ENCODE data around the gene SLC25A11.

The SLC25A11 gene

DNA sequence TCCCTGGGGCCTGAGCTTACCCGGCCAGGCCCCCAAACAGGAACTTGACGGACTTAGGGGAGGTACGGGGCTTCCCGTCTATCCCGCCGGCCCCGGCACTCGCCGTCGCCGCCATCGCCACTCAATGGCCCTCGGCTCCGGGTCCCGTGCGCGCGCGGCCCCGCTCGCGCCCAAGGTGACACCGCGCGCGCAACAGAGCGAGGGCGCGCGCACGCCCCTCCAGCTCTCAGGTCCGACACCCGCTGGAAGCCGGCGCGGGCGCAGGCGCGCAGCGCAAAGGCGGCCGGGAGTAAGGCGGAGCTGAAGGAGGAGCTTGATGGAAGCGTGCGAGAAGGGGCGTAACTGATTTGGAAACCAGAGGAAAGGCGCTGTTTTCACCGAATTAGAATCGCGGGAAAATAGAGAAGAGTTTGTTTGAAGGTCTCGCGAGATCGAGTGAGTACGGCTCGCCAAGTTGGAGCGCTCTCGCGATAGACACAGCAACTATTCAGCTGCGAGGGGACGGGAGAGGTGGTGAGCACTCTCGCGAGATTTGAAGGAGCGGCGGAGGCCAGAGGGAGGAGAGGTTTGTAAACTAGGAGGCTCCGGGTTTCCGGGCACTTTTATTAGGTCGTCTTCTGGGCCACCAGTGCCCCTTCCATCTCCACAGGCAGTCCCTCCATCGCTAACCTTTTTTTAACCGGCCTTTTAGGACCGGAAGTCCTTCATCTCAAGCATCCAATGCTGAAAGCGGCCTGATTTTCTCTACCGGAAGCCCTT lies at the start of gene SLC25A11, which contains the start of gene RNF167:
Gene SLC25A11 (minus strand): TSS at position 251 of the 759 bp plus-strand sequence. CDS start 136 bp downstream, at position 115.
Gene RNF167 (plus strand): TSS at position 473 of the 759 bp plus-strand sequence. CDS start 642 bp downstream, outside the sequence.
- H3K4me3 ChIP-seq (replicated peaks in 1 of 2; ENCODE audit: low read depth in 2 of 2, low read length in 2 of 2): peak within 1 kb of the TSS; percentile 87 to 97
- TF ChIP-seq, protein P1, sequence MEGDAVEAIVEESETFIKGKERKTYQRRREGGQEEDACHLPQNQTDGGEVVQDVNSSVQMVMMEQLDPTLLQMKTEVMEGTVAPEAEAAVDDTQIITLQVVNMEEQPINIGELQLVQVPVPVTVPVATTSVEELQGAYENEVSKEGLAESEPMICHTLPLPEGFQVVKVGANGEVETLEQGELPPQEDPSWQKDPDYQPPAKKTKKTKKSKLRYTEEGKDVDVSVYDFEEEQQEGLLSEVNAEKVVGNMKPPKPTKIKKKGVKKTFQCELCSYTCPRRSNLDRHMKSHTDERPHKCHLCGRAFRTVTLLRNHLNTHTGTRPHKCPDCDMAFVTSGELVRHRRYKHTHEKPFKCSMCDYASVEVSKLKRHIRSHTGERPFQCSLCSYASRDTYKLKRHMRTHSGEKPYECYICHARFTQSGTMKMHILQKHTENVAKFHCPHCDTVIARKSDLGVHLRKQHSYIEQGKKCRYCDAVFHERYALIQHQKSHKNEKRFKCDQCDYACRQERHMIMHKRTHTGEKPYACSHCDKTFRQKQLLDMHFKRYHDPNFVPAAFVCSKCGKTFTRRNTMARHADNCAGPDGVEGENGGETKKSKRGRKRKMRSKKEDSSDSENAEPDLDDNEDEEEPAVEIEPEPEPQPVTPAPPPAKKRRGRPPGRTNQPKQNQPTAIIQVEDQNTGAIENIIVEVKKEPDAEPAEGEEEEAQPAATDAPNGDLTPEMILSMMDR (IDR thresholded peaks at IDR 0.05; ENCODE audit: low read depth, low read length): no peak
- peak; percentile 100 for DNase-seq (ENCODE audit: low read depth in 2 of 2)

DNA sequence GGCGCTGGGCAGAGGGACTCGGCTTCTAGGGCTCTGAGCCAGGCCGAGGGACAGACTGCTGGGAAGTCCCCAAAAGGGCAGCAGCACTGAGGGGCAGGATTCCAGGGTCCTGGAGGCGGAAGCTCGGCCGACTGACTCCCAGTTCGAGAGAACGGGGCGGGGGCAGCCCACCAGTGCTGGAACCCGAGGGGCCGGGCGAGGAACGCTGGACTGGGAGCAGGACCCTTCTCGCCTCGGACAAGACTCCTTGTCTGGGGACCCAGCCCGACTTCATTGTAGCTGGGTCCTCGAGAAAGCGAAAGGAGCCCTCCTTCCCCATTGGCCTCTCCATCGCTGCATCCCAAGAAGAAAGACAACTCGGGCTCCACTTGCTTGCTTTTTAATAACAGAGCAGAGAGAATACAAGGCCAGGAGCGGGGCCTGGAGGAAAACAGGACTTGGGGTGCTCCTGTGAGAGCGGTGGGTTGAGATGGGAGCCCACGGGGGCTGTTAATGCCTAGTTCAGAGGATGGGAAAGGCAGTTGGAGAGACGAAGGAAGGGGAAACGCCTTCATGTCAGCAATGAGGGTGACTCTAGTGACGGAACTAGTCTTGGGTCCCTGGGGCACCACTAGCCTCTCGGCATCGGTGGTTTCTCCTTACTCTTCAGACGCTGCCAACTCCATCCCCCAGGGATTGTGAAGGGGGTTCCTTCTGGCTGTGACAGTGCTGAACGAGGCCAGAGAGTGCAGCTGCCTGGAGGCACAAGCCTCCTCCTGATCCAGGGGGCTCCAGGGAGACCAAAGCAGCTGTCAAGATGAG lies 48.1 kb upstream of the SLC25A11 start:
- peak overlapping the region; percentile 80 to 90 for H3K4me3 ChIP-seq (replicated peaks in 1 of 2; ENCODE audit: low read depth in 2 of 2, low read length in 2 of 2)
- TF ChIP-seq, protein P1 (IDR thresholded peaks at IDR 0.05; ENCODE audit: low read depth, low read length): no peak
- DNase-seq (ENCODE audit: low read depth in 2 of 2): no peak

GRCh38 chr17:4986951-4987766 lies 47.3 kb upstream of the SLC25A11 start, which contains the start of gene CAMTA2:
Gene CAMTA2 (minus strand): TSS chr17:4987675. CDS start chr17:4986222, 1,453 bp downstream.
- H3K4me3 ChIP-seq (replicated peaks in 1 of 2; ENCODE audit: low read depth in 2 of 2, low read length in 2 of 2): peak within 1 kb of the TSS; percentile 80 to 90
- TF ChIP-seq, protein P1 (IDR thresholded peaks at IDR 0.05; ENCODE audit: low read depth, low read length): peak; percentile 25
- DNase-seq (ENCODE audit: low read depth in 2 of 2): peak; percentile 67 to 73

GRCh38 chr17:4986403-4986802 lies 46.6 kb upstream of the SLC25A11 start:
- peak overlapping the region; percentile 80 to 90 for H3K4me3 ChIP-seq (replicated peaks in 1 of 2; ENCODE audit: low read depth in 2 of 2, low read length in 2 of 2)
- DNase-seq (ENCODE audit: low read depth in 2 of 2): peak; percentile 30 to 44

GRCh38 chr17:4982305-4982704 lies 42.5 kb upstream of the SLC25A11 start:
- TF ChIP-seq, protein P1 (IDR thresholded peaks at IDR 0.05; ENCODE audit: low read depth, low read length): no peak
- no peak overlapping the region for H3K4me3 ChIP-seq (replicated peaks in 1 of 2; ENCODE audit: low read depth in 2 of 2, low read length in 2 of 2)
- no peak for DNase-seq (ENCODE audit: low read depth in 2 of 2)

More at GRCh38 chr17:4986403-4986802, 46.6 kb upstream of the SLC25A11 start:
- TF ChIP-seq, protein P1 (IDR thresholded peaks at IDR 0.05; ENCODE audit: low read depth, low read length): no peak

- TF ChIP-seq, protein P1 (IDR thresholded peaks at IDR 0.05; ENCODE audit: low read depth, low read length): peak; percentile 68
- H3K4me3 ChIP-seq (replicated peaks in 1 of 2; ENCODE audit: low read depth in 2 of 2, low read length in 2 of 2): no peak overlapping the region
- DNase-seq (ENCODE audit: low read depth in 2 of 2): peak; percentile 61 to 73
Observed at GRCh38 chr17:4980644-4981216, 40.9 kb upstream of the SLC25A11 start.
